Fibroblast of skin of right biceps (primary cell): ENCODE measurements around the gene ITGB1.
A peak's percentile ranks its signal among the peaks of the same experiment; 100 is the strongest.
"Not testable (repeated sequence)": the region's sequence is repeated elsewhere in the genome, so short reads cannot be mapped to it uniquely, and the experiment has no call there.

Experiments used
- DNase-seq: peaks from one replicate; pipeline ENCODE4 v3.0.0-alpha.2; 2013

The ITGB1 gene

GRCh38 chr10:32980242-32980557 lies 22.2 kb upstream of the ITGB1 start:
- DNase-seq = no peak

- not testable (repeated sequence) for DNase-seq
These were observed 21.7 kb upstream of the ITGB1 start for GRCh38 chr10:32979719-32980118.

GRCh38 chr10:32979041-32979440 lies 21.0 kb upstream of the ITGB1 start:
- DNase-seq = peak; percentile 68

GRCh38 chr10:32977846-32978809 lies 20.1 kb upstream of the ITGB1 start:
- DNase-seq = not testable (repeated sequence)

DNA sequence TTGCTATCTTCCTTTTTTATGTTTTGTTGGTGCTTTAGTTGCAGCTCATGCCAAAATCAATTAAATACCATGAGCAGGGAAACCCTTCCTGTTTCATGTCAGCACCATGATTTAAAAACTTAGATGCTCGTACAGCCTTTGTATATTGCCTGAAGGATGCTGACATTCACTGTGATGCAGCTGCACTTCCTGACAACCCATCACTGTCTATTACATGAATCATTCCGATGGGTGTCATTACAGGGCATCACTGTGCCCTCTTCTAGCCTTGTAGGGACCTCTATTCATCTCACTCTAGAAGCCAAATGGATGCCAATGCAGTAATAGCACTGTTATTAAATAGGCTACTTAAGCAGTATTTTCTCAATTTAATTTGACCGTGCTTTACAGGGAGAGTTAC lies 18.3 kb upstream of the ITGB1 start:
- DNase-seq = no peak

DNA sequence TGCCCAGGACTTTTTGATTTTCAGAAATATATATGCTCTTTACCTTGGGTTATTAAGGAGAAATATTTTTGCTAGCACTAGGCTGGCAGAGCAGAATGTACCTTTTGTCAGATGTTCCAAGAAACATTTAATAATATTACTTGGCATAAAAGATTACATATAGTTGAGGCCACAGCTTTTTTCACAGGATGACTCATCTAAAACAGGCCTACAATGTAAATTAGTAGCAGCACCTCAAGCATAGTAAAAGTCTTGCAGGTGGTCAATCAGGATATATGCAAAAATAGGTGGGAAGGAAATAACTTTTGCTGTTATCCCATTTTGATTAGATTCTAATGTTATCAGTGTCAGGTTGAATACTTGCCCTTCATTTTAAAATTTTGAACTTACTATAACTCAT lies 14.9 kb upstream of the ITGB1 start:
- no peak for DNase-seq

DNA sequence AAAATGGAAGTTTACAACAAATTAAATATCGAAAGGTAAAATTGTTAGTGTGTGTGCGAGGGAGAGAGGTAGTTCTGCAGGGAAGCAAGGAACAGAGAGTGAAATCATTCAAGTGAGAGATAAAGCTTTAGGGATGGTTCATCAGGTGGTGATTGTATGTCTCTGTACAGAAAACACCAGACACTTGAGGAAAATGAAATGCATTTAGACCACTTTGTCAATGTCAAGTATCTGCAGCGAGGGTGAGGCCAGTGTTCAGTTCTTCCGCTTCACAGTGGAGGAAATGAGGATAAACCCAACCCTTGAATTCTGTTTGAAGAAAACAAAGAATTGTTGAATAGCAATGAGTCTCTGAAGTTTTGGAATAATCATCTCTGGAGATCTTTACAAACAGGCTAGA lies 14.4 kb upstream of the ITGB1 start:
- DNase-seq = no peak

GRCh38 chr10:32971536-32972091 lies 13.6 kb upstream of the ITGB1 start:
- DNase-seq = no peak

- no peak for DNase-seq
These were observed 12.9 kb upstream of the ITGB1 start for GRCh38 chr10:32970910-32971309.

DNA sequence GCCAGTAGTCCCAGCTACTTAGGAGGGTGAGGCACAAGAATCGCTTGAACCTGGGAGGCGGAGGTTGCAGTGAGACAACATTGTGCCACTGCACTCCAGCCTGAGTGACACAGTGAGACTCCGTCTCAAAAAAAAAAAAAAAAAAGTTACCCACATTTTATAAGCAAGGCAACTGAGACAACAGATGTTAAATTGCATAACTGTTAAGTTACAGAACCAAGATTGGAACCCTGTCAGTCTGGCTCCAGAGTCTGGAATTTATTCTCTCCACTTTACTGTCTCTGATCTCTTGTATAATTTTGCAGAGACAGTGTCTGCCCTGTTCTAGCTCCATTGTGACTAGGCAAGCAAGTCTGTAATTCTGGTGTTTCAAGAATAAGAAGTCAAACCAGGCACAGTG lies 6.2 kb upstream of the ITGB1 start:
- no peak for DNase-seq

DNA sequence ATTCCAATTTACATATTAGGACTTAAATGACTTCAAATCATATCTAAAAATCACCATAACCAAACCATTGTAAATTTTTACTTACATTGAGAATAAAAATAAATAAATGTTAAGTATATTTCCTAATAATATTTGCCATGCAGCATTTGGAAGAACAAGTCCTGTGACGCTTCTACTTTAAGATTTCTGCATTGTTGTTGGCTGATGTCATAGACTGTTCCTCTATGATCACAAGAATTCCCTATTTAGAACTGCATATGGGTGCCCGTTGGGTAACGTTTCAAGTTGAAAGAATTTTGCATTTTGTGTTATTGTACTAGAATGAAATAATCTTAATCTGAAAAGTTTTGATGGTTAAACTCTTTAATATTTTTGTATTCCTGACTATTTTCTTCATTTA lies 5.1 kb upstream of the ITGB1 start:
- peak; percentile 82 for DNase-seq

DNA sequence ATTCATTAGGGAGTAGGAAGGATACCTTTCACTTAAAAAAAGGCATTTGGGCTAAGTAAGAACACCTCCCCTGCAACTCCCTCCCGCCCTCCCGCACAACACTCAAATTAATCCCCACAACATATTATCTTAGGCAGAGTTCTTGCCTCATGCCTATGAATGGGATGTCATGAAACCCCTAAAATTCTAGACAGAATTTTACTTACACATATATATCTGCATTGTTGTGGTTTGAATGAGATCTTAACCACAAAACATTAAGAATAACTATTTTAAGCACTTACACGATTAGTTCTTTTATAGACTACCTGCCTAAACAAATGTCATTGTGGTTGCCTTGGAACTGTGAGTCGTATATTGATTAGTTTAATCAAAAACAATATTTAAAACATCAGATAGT lies 4.5 kb upstream of the ITGB1 start:
- peak; percentile 60 for DNase-seq

DNA sequence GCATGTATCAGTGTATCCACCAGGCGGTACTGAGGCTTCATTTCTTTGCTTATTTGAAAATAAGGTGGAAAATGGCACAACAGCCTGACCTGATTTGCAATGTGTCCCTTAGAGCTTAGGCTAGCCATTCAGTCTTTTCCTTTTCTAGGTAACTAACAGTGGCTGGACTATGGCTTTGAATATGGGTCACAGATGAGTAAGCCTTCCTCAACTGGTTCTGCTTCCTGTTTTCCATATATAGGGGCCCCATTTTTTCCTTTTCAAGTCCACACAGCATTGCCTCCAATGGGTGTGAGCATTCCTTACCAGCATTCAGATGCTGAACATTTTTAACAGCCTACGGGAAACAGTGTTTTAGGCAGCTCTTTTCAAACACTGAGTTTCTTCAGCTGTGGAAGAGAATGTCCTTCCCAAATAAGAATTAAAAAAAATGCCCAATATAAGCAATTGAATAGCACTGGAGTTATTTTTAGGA lies 3.9 kb upstream of the ITGB1 start:
- peak; percentile 89 for DNase-seq

DNA sequence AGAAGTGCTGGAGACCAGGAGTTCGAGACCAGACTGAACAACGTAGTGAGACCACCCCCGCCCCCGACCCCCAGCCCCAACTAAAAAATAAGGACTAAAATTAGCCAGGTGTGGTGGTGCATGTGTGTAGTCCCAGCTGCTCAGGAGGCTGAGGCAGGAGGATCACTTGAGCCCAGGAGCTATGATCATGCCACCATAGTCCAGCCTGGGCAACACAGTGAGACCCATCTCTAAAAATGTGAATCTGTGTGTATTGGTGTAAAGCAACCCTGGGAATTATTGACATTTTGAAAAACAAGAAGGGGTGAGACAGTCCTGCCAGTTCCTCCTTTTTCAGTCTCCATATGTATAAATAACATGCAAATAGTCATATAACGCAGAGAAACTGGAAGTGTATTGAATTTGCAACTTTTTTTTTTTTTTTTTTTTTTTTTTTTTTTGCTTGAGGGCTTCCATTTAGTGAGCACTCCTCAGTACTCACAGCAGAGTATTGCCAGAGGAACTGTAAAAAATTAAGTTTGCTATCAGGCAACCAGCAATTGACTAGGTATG lies 3.4 kb upstream of the ITGB1 start:
- no peak for DNase-seq

- DNase-seq = no peak
These were observed 2.0 kb upstream of the ITGB1 start for GRCh38 chr10:32960022-32960421.

DNA sequence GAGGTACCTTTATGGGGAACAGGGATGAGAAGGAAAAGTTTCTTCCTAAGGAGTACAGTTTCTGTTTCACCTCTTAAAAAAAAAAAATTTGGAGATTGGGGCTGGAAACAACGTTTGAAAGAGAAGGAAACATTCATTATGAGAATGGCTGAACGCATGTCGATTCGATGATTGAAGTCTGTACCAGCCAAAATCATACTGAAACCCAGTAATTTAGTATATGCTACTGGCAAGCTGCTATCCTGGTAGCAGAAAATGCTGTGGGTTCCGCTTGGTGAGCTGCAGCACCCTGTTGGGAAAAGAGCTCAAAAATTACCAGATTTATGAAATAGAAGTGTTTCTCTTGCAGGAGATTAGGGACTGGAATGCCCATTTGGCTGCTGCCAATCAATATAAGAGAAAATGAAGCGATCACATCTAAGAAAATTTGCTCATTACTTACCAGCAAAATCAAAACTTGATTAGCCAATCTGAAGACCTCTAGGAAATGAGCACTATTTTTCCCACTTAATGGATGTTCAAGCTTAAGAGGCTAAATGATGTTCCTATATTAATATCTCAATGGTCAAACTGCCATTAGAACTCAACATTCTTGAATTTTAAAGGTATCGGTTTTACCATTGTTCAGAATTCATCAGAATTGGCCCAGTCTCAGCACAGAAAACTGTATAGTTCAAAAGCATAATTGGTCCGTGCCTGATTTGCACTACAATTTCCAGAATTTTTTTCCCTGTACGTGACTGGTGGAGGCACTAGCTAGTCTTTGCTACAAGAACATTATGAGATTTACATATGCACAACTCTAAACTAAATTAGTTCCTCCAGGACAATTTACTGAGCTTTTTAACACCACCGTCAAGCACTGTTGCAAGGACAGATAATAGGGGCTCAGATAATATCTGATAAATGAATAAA lies 1.2 kb upstream of the ITGB1 start:
- no peak for DNase-seq

- DNase-seq = no peak
These were observed 517 bp downstream of the ITGB1 start for GRCh38 chr10:32957341-32958084.

GRCh38 chr10:32956365-32957197 lies 1.4 kb downstream of the ITGB1 start:
- DNase-seq = no peak

- DNase-seq = no peak
These were observed 2.2 kb downstream of the ITGB1 start for GRCh38 chr10:32955790-32956189.

DNA sequence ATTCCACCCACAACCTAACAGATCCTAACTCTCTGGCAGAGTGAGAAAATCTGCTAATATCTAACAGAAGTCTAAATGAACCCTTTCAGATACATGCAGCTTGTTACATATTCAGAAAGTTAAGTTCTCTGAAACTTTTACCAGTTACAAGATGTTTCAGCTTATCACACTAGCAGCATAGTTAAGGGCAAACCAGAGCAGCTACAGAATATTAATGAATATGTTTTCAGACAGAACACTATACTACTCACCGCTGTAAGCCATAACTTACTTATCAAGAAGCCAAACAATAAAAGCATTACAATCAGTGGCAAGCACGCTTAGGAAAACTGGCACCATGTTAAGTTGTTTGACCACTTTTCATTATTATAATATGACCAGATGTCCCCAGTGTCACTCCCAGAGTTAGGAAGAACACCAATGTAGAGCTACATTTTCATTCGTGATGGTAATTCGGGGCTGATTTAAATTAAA lies 2.7 kb downstream of the ITGB1 start:
- DNase-seq = no peak
